Measurements from ENCODE around the gene BMP7.
A peak's percentile ranks its signal among the peaks of the same experiment; 100 is the strongest.

Gene BMP7

GRCh38 chr20:57210911-57211280, 55.5 kb downstream of the BMP7 start:
- H3K18ac ChIP-seq (ENCODE audit: low read depth in 1 of 2, low read length in 2 of 2): no peak overlapping the region
- H3K27ac ChIP-seq (ENCODE audit: low read length, poor library complexity, severe bottlenecking): no peak overlapping the region
- H3K4me1 ChIP-seq (ENCODE audit: control insufficient read depth, insufficient read depth, low read depth, low read length): peaks cover 21% of the 10 kb centered on the region
- H3K9me3 ChIP-seq (ENCODE audit: control insufficient read depth, low read length): peaks cover 12% of the 10 kb centered on the region
- H2BK15ac ChIP-seq (ENCODE audit: low read depth, poor library complexity, severe bottlenecking): no peak overlapping the region
- no peak overlapping the region for H2AFZ ChIP-seq (ENCODE audit: low read depth, low read length)
- H3K27me3 ChIP-seq (ENCODE audit: control insufficient read depth in 1 of 2, insufficient read depth in 1 of 2, low read length in 2 of 2): peaks cover 27 to 45% of the 10 kb centered on the region in 2 experiments
- H4K8ac ChIP-seq (ENCODE audit: low read length): no peak overlapping the region
- H3K79me1 ChIP-seq (replicated peaks; ENCODE audit: low read length, poor library complexity, severe bottlenecking): no peaks in the 10 kb centered on the region
- H3K4me3 ChIP-seq (ENCODE audit: insufficient read depth in 1 of 2, low read depth in 1 of 2, low read length in 2 of 2): no peak overlapping the region
- H2BK120ac ChIP-seq (ENCODE audit: low read depth, low read length): no peak overlapping the region
- H3K4me2 ChIP-seq (ENCODE audit: low read length, poor library complexity, severe bottlenecking): no peak overlapping the region
- 96% methylated on average over 8 of the region's 8 CpGs for WGBS
- H4K91ac ChIP-seq (ENCODE audit: low read length): no peak overlapping the region
- peak overlapping the region; percentile 61 for H2AK5ac ChIP-seq (ENCODE audit: low read length, severe bottlenecking)
- H3K14ac ChIP-seq (ENCODE audit: low read length in 2 of 2): no peak overlapping the region
- no peak for DNase-seq
- no peak overlapping the region for H3K4ac ChIP-seq (ENCODE audit: low read depth in 1 of 2, low read length in 2 of 2)
- H3K9ac ChIP-seq (ENCODE audit: low read length): no peak overlapping the region
- no peak overlapping the region for H2BK5ac ChIP-seq (ENCODE audit: low read depth, low read length, poor library complexity, severe bottlenecking)
- H3K36me3 ChIP-seq (ENCODE audit: control insufficient read depth in 1 of 2, insufficient read depth in 2 of 2, low read depth in 1 of 2, low read length in 2 of 2): no peaks in the 10 kb centered on the region
- H2BK12ac ChIP-seq (ENCODE audit: low read length in 2 of 2): no peak overlapping the region
- no peak overlapping the region for H3K23ac ChIP-seq (ENCODE audit: low read length in 2 of 2)

GRCh38 chr20:57210054-57210910, 56.2 kb downstream of the BMP7 start:
- no peak overlapping the region for H2AFZ ChIP-seq (ENCODE audit: low read depth, low read length)
- H3K36me3 ChIP-seq (ENCODE audit: control insufficient read depth in 1 of 2, insufficient read depth in 2 of 2, low read depth in 1 of 2, low read length in 2 of 2): no peaks in the 10 kb centered on the region
- no peak overlapping the region for H3K4me3 ChIP-seq (ENCODE audit: insufficient read depth in 1 of 2, low read depth in 1 of 2, low read length in 2 of 2)
- H3K9ac ChIP-seq (ENCODE audit: low read length): no peak overlapping the region
- WGBS: 87% methylated on average over 19 of the region's 23 CpGs
- H2AK5ac ChIP-seq (ENCODE audit: low read length, severe bottlenecking): peak overlapping the region; percentile 31
- no peak overlapping the region for H2BK120ac ChIP-seq (ENCODE audit: low read depth, low read length)
- H3K4ac ChIP-seq (ENCODE audit: low read depth in 1 of 2, low read length in 2 of 2): no peak overlapping the region
- no peak overlapping the region for H2BK15ac ChIP-seq (ENCODE audit: low read depth, poor library complexity, severe bottlenecking)
- no peak overlapping the region for H3K23ac ChIP-seq (ENCODE audit: low read length in 2 of 2)
- no peak overlapping the region for H4K8ac ChIP-seq (ENCODE audit: low read length)
- no peak for DNase-seq
- no peak overlapping the region for H2BK12ac ChIP-seq (ENCODE audit: low read length in 2 of 2)
- H3K27me3 ChIP-seq (ENCODE audit: control insufficient read depth in 1 of 2, insufficient read depth in 1 of 2, low read length in 2 of 2): peaks cover 23 to 39% of the 10 kb centered on the region in 2 experiments
- H3K14ac ChIP-seq (ENCODE audit: low read length in 2 of 2): no peak overlapping the region
- H4K91ac ChIP-seq (ENCODE audit: low read length): no peak overlapping the region
- H3K79me1 ChIP-seq (replicated peaks; ENCODE audit: low read length, poor library complexity, severe bottlenecking): no peaks in the 10 kb centered on the region
- H3K9me3 ChIP-seq (ENCODE audit: control insufficient read depth, low read length): peaks cover 12% of the 10 kb centered on the region
- no peak overlapping the region for H2BK5ac ChIP-seq (ENCODE audit: low read depth, low read length, poor library complexity, severe bottlenecking)
- H3K4me2 ChIP-seq (ENCODE audit: low read length, poor library complexity, severe bottlenecking): no peak overlapping the region
- no peak overlapping the region for H3K18ac ChIP-seq (ENCODE audit: low read depth in 1 of 2, low read length in 2 of 2)
- H3K4me1 ChIP-seq (ENCODE audit: control insufficient read depth, insufficient read depth, low read depth, low read length): peaks cover 21% of the 10 kb centered on the region
- no peak overlapping the region for H3K27ac ChIP-seq (ENCODE audit: low read length, poor library complexity, severe bottlenecking)

- Histone ChIP-seq H3K79me1 (replicated peaks; ENCODE audit: low read length, poor library complexity, severe bottlenecking) (no peaks in the 10 kb centered on the region), H2BK12ac (ENCODE audit: low read length in 2 of 2) (no peak overlapping the region), H4K8ac (ENCODE audit: low read length) (no peak overlapping the region), H3K27ac (ENCODE audit: low read length, poor library complexity, severe bottlenecking) (no peak overlapping the region), H3K18ac (ENCODE audit: low read depth in 1 of 2, low read length in 2 of 2) (no peak overlapping the region), H4K91ac (ENCODE audit: low read length) (no peak overlapping the region), H2BK5ac (ENCODE audit: low read depth, low read length, poor library complexity, severe bottlenecking) (no peak overlapping the region), H3K14ac (ENCODE audit: low read length in 2 of 2) (no peak overlapping the region), H3K23ac (ENCODE audit: low read length in 2 of 2) (no peak overlapping the region), H2AFZ (ENCODE audit: low read depth, low read length) (no peak overlapping the region), H3K4ac (ENCODE audit: low read depth in 1 of 2, low read length in 2 of 2) (no peak overlapping the region), H3K4me3 (ENCODE audit: insufficient read depth in 1 of 2, low read depth in 1 of 2, low read length in 2 of 2) (no peak overlapping the region), H2BK120ac (ENCODE audit: low read depth, low read length) (no peak overlapping the region), H3K36me3 (ENCODE audit: control insufficient read depth in 1 of 2, insufficient read depth in 2 of 2, low read depth in 1 of 2, low read length in 2 of 2) (no peaks in the 10 kb centered on the region), H3K27me3 (ENCODE audit: control insufficient read depth in 1 of 2, insufficient read depth in 1 of 2, low read length in 2 of 2) (peaks cover 19 to 31% of the 10 kb centered on the region in 2 experiments), H3K4me1 (ENCODE audit: control insufficient read depth, insufficient read depth, low read depth, low read length) (peaks cover 21% of the 10 kb centered on the region), H2BK15ac (ENCODE audit: low read depth, poor library complexity, severe bottlenecking) (no peak overlapping the region), H2AK5ac (ENCODE audit: low read length, severe bottlenecking) (no peak overlapping the region), H3K9ac (ENCODE audit: low read length) (no peak overlapping the region), H3K4me2 (ENCODE audit: low read length, poor library complexity, severe bottlenecking) (no peak overlapping the region), H3K9me3 (ENCODE audit: control insufficient read depth, low read length) (peaks cover 12% of the 10 kb centered on the region)
- no peak for DNase-seq
- 92% methylated on average over 1 of the region's 3 CpGs for WGBS
Observed at GRCh38 chr20:57209413-57209812, 57.0 kb downstream of the BMP7 start.

- WGBS: 94% methylated on average over 1 of the region's 2 CpGs
- H3K27ac ChIP-seq (ENCODE audit: low read length, poor library complexity, severe bottlenecking): no peak overlapping the region
- no peak overlapping the region for H3K23ac ChIP-seq (ENCODE audit: low read length in 2 of 2)
- H3K9ac ChIP-seq (ENCODE audit: low read length): no peak overlapping the region
- H3K4me1 ChIP-seq (ENCODE audit: control insufficient read depth, insufficient read depth, low read depth, low read length): peaks cover 20% of the 10 kb centered on the region
- H3K4me2 ChIP-seq (ENCODE audit: low read length, poor library complexity, severe bottlenecking): no peak overlapping the region
- no peak overlapping the region for H4K8ac ChIP-seq (ENCODE audit: low read length)
- no peak overlapping the region for H3K14ac ChIP-seq (ENCODE audit: low read length in 2 of 2)
- H3K27me3 ChIP-seq (ENCODE audit: control insufficient read depth in 1 of 2, insufficient read depth in 1 of 2, low read length in 2 of 2): peaks cover 19 to 24% of the 10 kb centered on the region in 2 experiments
- no peak overlapping the region for H2AFZ ChIP-seq (ENCODE audit: low read depth, low read length)
- no peak overlapping the region for H2AK5ac ChIP-seq (ENCODE audit: low read length, severe bottlenecking)
- no peak overlapping the region for H4K91ac ChIP-seq (ENCODE audit: low read length)
- H2BK12ac ChIP-seq (ENCODE audit: low read length in 2 of 2): no peak overlapping the region
- no peak overlapping the region for H3K18ac ChIP-seq (ENCODE audit: low read depth in 1 of 2, low read length in 2 of 2)
- no peaks in the 10 kb centered on the region for H3K79me1 ChIP-seq (replicated peaks; ENCODE audit: low read length, poor library complexity, severe bottlenecking)
- H2BK5ac ChIP-seq (ENCODE audit: low read depth, low read length, poor library complexity, severe bottlenecking): no peak overlapping the region
- H3K4me3 ChIP-seq (ENCODE audit: insufficient read depth in 1 of 2, low read depth in 1 of 2, low read length in 2 of 2): no peak overlapping the region
- H3K4ac ChIP-seq (ENCODE audit: low read depth in 1 of 2, low read length in 2 of 2): no peak overlapping the region
- no peak overlapping the region for H2BK120ac ChIP-seq (ENCODE audit: low read depth, low read length)
- DNase-seq: no peak
- H3K9me3 ChIP-seq (ENCODE audit: control insufficient read depth, low read length): peaks cover 12% of the 10 kb centered on the region
- no peaks in the 10 kb centered on the region for H3K36me3 ChIP-seq (ENCODE audit: control insufficient read depth in 1 of 2, insufficient read depth in 2 of 2, low read depth in 1 of 2, low read length in 2 of 2)
- H2BK15ac ChIP-seq (ENCODE audit: low read depth, poor library complexity, severe bottlenecking): no peak overlapping the region
Observed at GRCh38 chr20:57208198-57208597, 58.2 kb downstream of the BMP7 start.
